H9 (cell line): ENCODE measurements around the gene HIVEP1. TPM values are rescaled to one million over a fixed set of nuclear protein-coding genes. Genes with fewer than 3 reads are reported as not detected.

Source experiments
- DNase-seq: peaks from one replicate; pipeline ENCODE4 v3.0.0-alpha.2; 2017
- H2AFZ ChIP-seq: one replicate; pipeline ENCODE4 v1.6.1; 2013; ENCODE audit warnings: mild to moderate bottlenecking, low read length, control low read depth, moderate library complexity
- H2AK5ac ChIP-seq: 2 replicates; pipeline ENCODE4 v1.6.1; 2013; ENCODE audit warnings: low read length, control low read depth, mixed read lengths; ENCODE audit not compliant: insufficient read length
- H2BK120ac ChIP-seq: one replicate; pipeline ENCODE4 v1.6.1; 2013; ENCODE audit warnings: low read depth, mild to moderate bottlenecking, low read length, control low read depth, inconsistent platforms; ENCODE audit not compliant: poor library complexity, severe bottlenecking
- H2BK12ac ChIP-seq: 2 replicates; pipeline ENCODE4 v1.6.1; 2013; ENCODE audit warnings: low read length, control low read depth, mixed read lengths, low read depth; ENCODE audit not compliant: insufficient read length
- H2BK15ac ChIP-seq: 2 replicates; pipeline ENCODE4 v1.6.1; 2013; ENCODE audit warnings: low read depth, low read length, control low read depth
- H2BK20ac ChIP-seq: one replicate; pipeline ENCODE4 v1.6.1; 2013; ENCODE audit warnings: low read depth, mild to moderate bottlenecking, low read length, control low read depth, inconsistent platforms; ENCODE audit not compliant: poor library complexity, severe bottlenecking
- H2BK5ac ChIP-seq: 2 replicates; pipeline ENCODE4 v1.6.1; 2013; ENCODE audit warnings: low read length, control low read depth, mixed read lengths; ENCODE audit not compliant: insufficient read length
- H3K14ac ChIP-seq: 2 replicates; pipeline ENCODE4 v1.6.1; 2013; ENCODE audit warnings: low read length, control low read depth; ENCODE audit not compliant: insufficient read depth
- H3K18ac ChIP-seq: 2 replicates; pipeline ENCODE4 v1.6.1; 2013; ENCODE audit warnings: low read depth, mild to moderate bottlenecking, mixed read lengths, low read length, control low read depth; ENCODE audit not compliant: insufficient read length
- H3K23ac ChIP-seq: 2 replicates; pipeline ENCODE4 v1.6.1; 2013; ENCODE audit warnings: low read length, control low read depth, mixed read lengths, low read depth; ENCODE audit not compliant: insufficient read length
- H3K23me2 ChIP-seq: 2 replicates; pipeline ENCODE4 v1.6.1; 2013; ENCODE audit warnings: low read depth, mild to moderate bottlenecking, mixed read lengths, low read length, control low read depth; ENCODE audit not compliant: insufficient read length, poor library complexity, severe bottlenecking
- H3K27ac ChIP-seq: 2 replicates; pipeline ENCODE4 v1.5.1; 2013; ENCODE audit warnings: low read length, control low read depth, mixed read lengths, low read depth; ENCODE audit not compliant: insufficient read length
- H3K27me3 ChIP-seq: 2 replicates; pipeline ENCODE4 v1.6.1; 2013; ENCODE audit warnings: low read length, control low read depth, inconsistent platforms; ENCODE audit not compliant: insufficient read depth
- H3K4ac ChIP-seq: 2 replicates; pipeline ENCODE4 v1.6.1; 2013; ENCODE audit warnings: low read depth, mild to moderate bottlenecking, control low read depth, inconsistent platforms, low read length, moderate library complexity
- H3K4me1 ChIP-seq: 2 replicates; pipeline ENCODE4 v1.6.1; 2013; ENCODE audit warnings: low read length, control low read depth, inconsistent platforms; ENCODE audit not compliant: insufficient read depth
- H3K4me2 ChIP-seq: 2 replicates; pipeline ENCODE4 v1.6.1; 2013; ENCODE audit warnings: low read length, control low read depth, mixed read lengths; ENCODE audit not compliant: insufficient read length, insufficient read depth
- H3K56ac ChIP-seq: 2 replicates; pipeline ENCODE4 v1.6.1; 2013; ENCODE audit warnings: low read depth, mild to moderate bottlenecking, mixed read lengths, low read length, control low read depth; ENCODE audit not compliant: insufficient read length
- H3K79me1 ChIP-seq: 2 replicates; pipeline ENCODE4 v1.6.1; 2013; ENCODE audit warnings: low read depth, mild to moderate bottlenecking, moderate library complexity, low read length, control low read depth, inconsistent platforms; ENCODE audit not compliant: insufficient read depth, poor library complexity, severe bottlenecking
- H3K79me2 ChIP-seq: 2 replicates; pipeline ENCODE4 v1.6.1; 2013; ENCODE audit warnings: low read length, control low read depth, inconsistent platforms; ENCODE audit not compliant: insufficient read depth
- H3K9ac ChIP-seq: 2 replicates; pipeline ENCODE4 v1.6.1; 2013; ENCODE audit warnings: low read length, control low read depth, mixed read lengths; ENCODE audit not compliant: insufficient read length; ENCODE audit errors: extremely low read depth
- H3K9me3 ChIP-seq: one replicate; pipeline ENCODE4 v1.6.1; 2013; ENCODE audit warnings: low read depth, low read length, inconsistent platforms; ENCODE audit not compliant: control insufficient read depth
- H3T11ph ChIP-seq: one replicate; pipeline ENCODE4 v1.6.1; 2013; ENCODE audit warnings: mild to moderate bottlenecking, low read length, control low read depth, inconsistent platforms
- H4K20me1 ChIP-seq: one replicate; pipeline ENCODE4 v1.6.1; 2013; ENCODE audit not compliant: control insufficient read depth, insufficient read length, insufficient read depth
- H4K5ac ChIP-seq: 2 replicates; pipeline ENCODE4 v1.6.1; 2013; ENCODE audit warnings: low read depth, mild to moderate bottlenecking, mixed read lengths, low read length, control low read depth; ENCODE audit not compliant: insufficient read length
- H4K8ac ChIP-seq: replicated peaks from 2 replicates; pipeline ENCODE4 v1.6.1; 2013; ENCODE audit warnings: low read length, control low read depth, mixed read lengths, low read depth; ENCODE audit not compliant: insufficient read length
- H4K91ac ChIP-seq: 2 replicates; pipeline ENCODE4 v1.6.1; 2013; ENCODE audit warnings: low read depth, mild to moderate bottlenecking, moderate library complexity, mixed read lengths, low read length, control low read depth; ENCODE audit not compliant: insufficient read length
- H3K27ac Mint-ChIP-seq, 3 experiments: 2 replicates in 2 of 3; 3 replicates in 1 of 3; pipeline ENCODE4 v1.8.0; 2020 to 2021; ENCODE audit warnings: mixed read lengths in 3 of 3, mild to moderate bottlenecking in 1 of 3, moderate library complexity in 1 of 3
- H3K27me3 Mint-ChIP-seq: 2 replicates; pipeline ENCODE4 v1.8.0; 2021; ENCODE audit warnings: low read depth, mild to moderate bottlenecking, moderate library complexity, mixed read lengths
- H3K36me3 Mint-ChIP-seq, 3 experiments: 2 replicates in 2 of 3; 3 replicates in 1 of 3; pipeline ENCODE4 v1.8.0; 2020 to 2021; ENCODE audit warnings: low read depth in 3 of 3, mixed read lengths in 3 of 3; ENCODE audit not compliant: insufficient read depth in 1 of 3
- H3K4me1 Mint-ChIP-seq, 2 experiments: 2 replicates each; pipeline ENCODE4 v1.8.0; 2020; ENCODE audit warnings: mixed read lengths in 2 of 2
- H3K4me3 Mint-ChIP-seq, 2 experiments: 2 replicates in 1 of 2; 3 replicates in 1 of 2; pipeline ENCODE4 v1.8.0; 2020 to 2021; ENCODE audit warnings: mild to moderate bottlenecking in 2 of 2, mixed read lengths in 2 of 2, moderate library complexity in 1 of 2
- H3K9me3 Mint-ChIP-seq, 2 experiments: 2 replicates in 1 of 2; 3 replicates in 1 of 2; pipeline ENCODE4 v1.8.0; 2020; ENCODE audit warnings: mild to moderate bottlenecking in 2 of 2, mixed read lengths in 2 of 2, moderate library complexity in 1 of 2
- whole genome bisulfite sequencing: extraction: QIAGEN DNeasy Blood & Tissue Kit; methylation state at CpG from one replicate; pipeline ENCODE4 v1.1.7; 2013; ENCODE audit warnings: missing lambda C conversion rate, low lambda C conversion rate, mixed read lengths; ENCODE audit not compliant: insufficient read length; ENCODE audit errors: extremely low coverage; 5-methylcytosine and 5-hydroxymethylcytosine counted together
- total RNA-seq: library from RNA; stranded (reverse); gene quantifications from 2 replicates; pipeline ENCODE4 v1.2.1, GENCODE V29; 2021
- TF ChIP-seq, protein P1 (sequence below): fragments of 200-600 bp; sonication (generic); conservative IDR thresholded peaks from 3 replicates; pipeline ENCODE4 v1.8.0; 2021; ENCODE audit warnings: antibody characterized with exemption, mild to moderate bottlenecking

HIVEP1 gene
- total RNA-seq, 1 experiment from 2014 or later, result 44.2 TPM

GRCh38 chr6:12200015-12200564 lies 188.0 kb downstream of the HIVEP1 start:
- no peaks in the 10 kb centered on the region for H3K4me1 ChIP-seq
- H2AFZ ChIP-seq, result no peak overlapping the region
- no peak overlapping the region for H3K4ac ChIP-seq
- Mint-ChIP-seq H3K9me3 (no peaks in the 10 kb centered on the region), H3K27ac (no peak overlapping the region), H3K27me3 (no peaks in the 10 kb centered on the region), H3K4me3 (no peak overlapping the region), H3K36me3 (no peaks in the 10 kb centered on the region), H3K4me1 (peaks cover 11 to 12% of the 10 kb centered on the region in 2 experiments)
- H3K56ac ChIP-seq, result no peak overlapping the region
- H2BK20ac ChIP-seq, result no peak overlapping the region
- no peak overlapping the region for H3K18ac ChIP-seq
- H3K9me3 ChIP-seq, result no peaks in the 10 kb centered on the region
- no peaks in the 10 kb centered on the region for H3K23me2 ChIP-seq
- H2AK5ac ChIP-seq, result peak overlapping the region; percentile 72
- H4K8ac ChIP-seq, result no peak overlapping the region
- no peak overlapping the region for H3K9ac ChIP-seq
- H2BK5ac ChIP-seq, result no peak overlapping the region
- H4K20me1 ChIP-seq, result no peaks in the 10 kb centered on the region
- no peak overlapping the region for H4K5ac ChIP-seq
- H3K23ac ChIP-seq, result no peak overlapping the region
- H4K91ac ChIP-seq, result no peak overlapping the region
- WGBS, result no CpG with 5 or more reads among the region's 3 CpGs
- H3K14ac ChIP-seq, result no peak overlapping the region
- no peak overlapping the region for H3K4me2 ChIP-seq
- H2BK120ac ChIP-seq, result no peak overlapping the region
- no peak overlapping the region for H2BK12ac ChIP-seq
- no peaks in the 10 kb centered on the region for H3K79me1 ChIP-seq
- H3K27ac ChIP-seq, result no peak overlapping the region
- H3K27me3 ChIP-seq, result no peaks in the 10 kb centered on the region
- no peak overlapping the region for H3T11ph ChIP-seq
- no peak for DNase-seq
- TF ChIP-seq, protein P1, sequence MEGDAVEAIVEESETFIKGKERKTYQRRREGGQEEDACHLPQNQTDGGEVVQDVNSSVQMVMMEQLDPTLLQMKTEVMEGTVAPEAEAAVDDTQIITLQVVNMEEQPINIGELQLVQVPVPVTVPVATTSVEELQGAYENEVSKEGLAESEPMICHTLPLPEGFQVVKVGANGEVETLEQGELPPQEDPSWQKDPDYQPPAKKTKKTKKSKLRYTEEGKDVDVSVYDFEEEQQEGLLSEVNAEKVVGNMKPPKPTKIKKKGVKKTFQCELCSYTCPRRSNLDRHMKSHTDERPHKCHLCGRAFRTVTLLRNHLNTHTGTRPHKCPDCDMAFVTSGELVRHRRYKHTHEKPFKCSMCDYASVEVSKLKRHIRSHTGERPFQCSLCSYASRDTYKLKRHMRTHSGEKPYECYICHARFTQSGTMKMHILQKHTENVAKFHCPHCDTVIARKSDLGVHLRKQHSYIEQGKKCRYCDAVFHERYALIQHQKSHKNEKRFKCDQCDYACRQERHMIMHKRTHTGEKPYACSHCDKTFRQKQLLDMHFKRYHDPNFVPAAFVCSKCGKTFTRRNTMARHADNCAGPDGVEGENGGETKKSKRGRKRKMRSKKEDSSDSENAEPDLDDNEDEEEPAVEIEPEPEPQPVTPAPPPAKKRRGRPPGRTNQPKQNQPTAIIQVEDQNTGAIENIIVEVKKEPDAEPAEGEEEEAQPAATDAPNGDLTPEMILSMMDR, result no peak
- H3K79me2 ChIP-seq, result no peaks in the 10 kb centered on the region
- no peak overlapping the region for H2BK15ac ChIP-seq
